SU-DHL-6 (cell line): Measurements from ENCODE around the gene CABP7.

Source experiments
- H2AFZ ChIP-seq: fragments of 200-600 bp; sonication (generic); 2 replicates; pipeline ENCODE4 v1.6.1; 2014; ENCODE audit warnings: low read depth, mild to moderate bottlenecking, moderate library complexity, mixed read lengths, antibody characterized with exemption, low read length; ENCODE audit not compliant: severe bottlenecking
- H3F3A ChIP-seq: fragments of 200-600 bp; shearing (Covaris generic); 2 replicates; pipeline ENCODE4 v1.6.0; 2016; ENCODE audit warnings: antibody characterized with exemption, mild to moderate bottlenecking; ENCODE audit not compliant: insufficient read depth
- H3K27ac ChIP-seq: fragments of 200-600 bp; sonication (generic); 2 replicates; pipeline ENCODE4 v1.5.1; 2016; ENCODE audit warnings: low read depth, mild to moderate bottlenecking, low read length, moderate library complexity, mixed read lengths
- H3K27me3 ChIP-seq: fragments of 200-600 bp; sonication (generic), shearing (Covaris generic); 2 replicates; pipeline ENCODE4 v1.6.0; 2014; ENCODE audit warnings: mild to moderate bottlenecking, low read length
- H3K36me3 ChIP-seq: fragments of 200-600 bp; sonication (generic); 2 replicates; pipeline ENCODE4 v1.6.1; 2014; ENCODE audit warnings: mild to moderate bottlenecking, low read length, mixed read lengths
- H3K4me2 ChIP-seq: fragments of 300-600, 200-600 bp; shearing (Covaris generic), sonication (generic); 2 replicates; pipeline ENCODE4 v1.6.0; 2014; ENCODE audit warnings: low read length, low read depth, mild to moderate bottlenecking; ENCODE audit not compliant: poor library complexity, severe bottlenecking
- H3K4me3 ChIP-seq: fragments of 200-600 bp; sonication (generic); 2 replicates; pipeline ENCODE4 v1.5.1; 2014; ENCODE audit warnings: antibody characterized with exemption, low read length, mild to moderate bottlenecking, mixed read lengths; ENCODE audit not compliant: insufficient read depth, poor library complexity, severe bottlenecking
- H3K79me2 ChIP-seq: fragments of 200-600 bp; sonication (generic); 2 replicates; pipeline ENCODE4 v1.6.1; 2014; ENCODE audit warnings: mild to moderate bottlenecking, low read length, moderate library complexity; ENCODE audit not compliant: insufficient read depth
- H3K9ac ChIP-seq: fragments of 200-600 bp; sonication (generic); 2 replicates; pipeline ENCODE4 v1.7.0; 2014; ENCODE audit warnings: mild to moderate bottlenecking, low read length
- H3K9me2 ChIP-seq: fragments of 200-600 bp; sonication (generic); replicated peaks from 2 replicates; pipeline ENCODE4 v1.6.1; 2014; ENCODE audit warnings: low read length; ENCODE audit not compliant: insufficient read depth
- H3K9me3 ChIP-seq: fragments of 200-600 bp; sonication (generic); 2 replicates; pipeline ENCODE4 v1.6.1; 2014; ENCODE audit warnings: low read length, mixed read lengths; ENCODE audit not compliant: insufficient read depth
- H4K20me1 ChIP-seq: fragments of 200-600 bp; sonication (generic); 2 replicates; pipeline ENCODE4 v1.6.1; 2014; ENCODE audit warnings: low read depth, mild to moderate bottlenecking, antibody characterized with exemption, low read length, moderate library complexity, mixed read lengths
- EZH2phosphoT487 ChIP-seq: fragments of 200-600 bp; sonication (generic), shearing (Covaris generic); conservative IDR thresholded peaks from 2 replicates; pipeline ENCODE4 v1.6.1; 2018; ENCODE audit warnings: mild to moderate bottlenecking, antibody characterized with exemption, low read length, moderate library complexity, mixed read lengths
- TF ChIP-seq, protein P1 (sequence below): fragments of 200-600 bp; sonication (generic); IDR thresholded peaks from one replicate; pipeline ENCODE4 v1.5.1; 2017; ENCODE audit warnings: antibody characterized with exemption, mild to moderate bottlenecking, low read length, moderate library complexity; ENCODE audit not compliant: insufficient read depth, poor library complexity, severe bottlenecking

The CABP7 gene

GRCh38 chr22:29747832-29748231, 28.0 kb downstream of the CABP7 start:
- no peak overlapping the region for H3K9ac ChIP-seq
- TF ChIP-seq EZH2phosphoT487: no peak
- TF ChIP-seq, protein P1, sequence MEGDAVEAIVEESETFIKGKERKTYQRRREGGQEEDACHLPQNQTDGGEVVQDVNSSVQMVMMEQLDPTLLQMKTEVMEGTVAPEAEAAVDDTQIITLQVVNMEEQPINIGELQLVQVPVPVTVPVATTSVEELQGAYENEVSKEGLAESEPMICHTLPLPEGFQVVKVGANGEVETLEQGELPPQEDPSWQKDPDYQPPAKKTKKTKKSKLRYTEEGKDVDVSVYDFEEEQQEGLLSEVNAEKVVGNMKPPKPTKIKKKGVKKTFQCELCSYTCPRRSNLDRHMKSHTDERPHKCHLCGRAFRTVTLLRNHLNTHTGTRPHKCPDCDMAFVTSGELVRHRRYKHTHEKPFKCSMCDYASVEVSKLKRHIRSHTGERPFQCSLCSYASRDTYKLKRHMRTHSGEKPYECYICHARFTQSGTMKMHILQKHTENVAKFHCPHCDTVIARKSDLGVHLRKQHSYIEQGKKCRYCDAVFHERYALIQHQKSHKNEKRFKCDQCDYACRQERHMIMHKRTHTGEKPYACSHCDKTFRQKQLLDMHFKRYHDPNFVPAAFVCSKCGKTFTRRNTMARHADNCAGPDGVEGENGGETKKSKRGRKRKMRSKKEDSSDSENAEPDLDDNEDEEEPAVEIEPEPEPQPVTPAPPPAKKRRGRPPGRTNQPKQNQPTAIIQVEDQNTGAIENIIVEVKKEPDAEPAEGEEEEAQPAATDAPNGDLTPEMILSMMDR: no peak

GRCh38 chr22:29748248-29748893, 28.6 kb downstream of the CABP7 start:
- no peaks in the 10 kb centered on the region for H3K36me3 ChIP-seq

More at GRCh38 chr22:29747832-29748231, 28.0 kb downstream of the CABP7 start:
- H3K4me2 ChIP-seq: no peak overlapping the region
- H3K27ac ChIP-seq: no peak overlapping the region
- no peaks in the 10 kb centered on the region for H3F3A ChIP-seq
- H3K9me2 ChIP-seq: no peaks in the 10 kb centered on the region
- no peaks in the 10 kb centered on the region for H4K20me1 ChIP-seq
- H3K79me2 ChIP-seq: no peaks in the 10 kb centered on the region
- H2AFZ ChIP-seq: no peak overlapping the region
- H3K27me3 ChIP-seq: no peaks in the 10 kb centered on the region
- H3K9me3 ChIP-seq: no peaks in the 10 kb centered on the region
- no peaks in the 10 kb centered on the region for H3K36me3 ChIP-seq
- H3K4me3 ChIP-seq: no peak overlapping the region

DNA sequence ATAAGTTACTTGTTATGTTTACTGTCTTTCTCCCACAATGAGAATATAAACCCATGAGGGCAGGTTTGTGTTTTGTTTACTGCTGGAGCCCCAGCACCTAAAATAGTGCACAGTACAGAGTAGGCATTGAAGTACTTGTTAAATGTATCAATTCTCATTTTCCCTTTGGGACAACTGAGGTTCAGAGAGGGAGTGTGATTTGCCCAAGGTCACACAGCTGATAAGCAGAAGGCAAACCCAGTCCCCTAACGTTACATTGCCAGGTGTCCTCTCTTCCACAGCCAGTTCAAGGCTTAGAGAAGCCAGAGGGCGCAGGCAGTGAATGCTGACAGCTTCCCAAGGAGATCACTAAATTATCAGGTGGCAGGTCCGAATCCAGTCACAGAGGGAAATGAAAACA, 30.2 kb downstream of the CABP7 start:
- H3K9ac ChIP-seq: no peak overlapping the region
- no peaks in the 10 kb centered on the region for H3K27me3 ChIP-seq
- H3K4me2 ChIP-seq: no peak overlapping the region
- no peaks in the 10 kb centered on the region for H3K79me2 ChIP-seq
- H3K36me3 ChIP-seq: no peaks in the 10 kb centered on the region
- H4K20me1 ChIP-seq: no peaks in the 10 kb centered on the region
- no peaks in the 10 kb centered on the region for H3F3A ChIP-seq
- no peak overlapping the region for H3K27ac ChIP-seq
- no peak for TF ChIP-seq EZH2phosphoT487
- TF ChIP-seq, protein P1: no peak
- no peak overlapping the region for H2AFZ ChIP-seq
- no peaks in the 10 kb centered on the region for H3K9me3 ChIP-seq
- no peaks in the 10 kb centered on the region for H3K9me2 ChIP-seq
- H3K4me3 ChIP-seq: no peak overlapping the region

More at GRCh38 chr22:29748248-29748893, 28.6 kb downstream of the CABP7 start:
- H3F3A ChIP-seq: no peaks in the 10 kb centered on the region
- no peaks in the 10 kb centered on the region for H3K27me3 ChIP-seq
- no peaks in the 10 kb centered on the region for H4K20me1 ChIP-seq
- no peak for TF ChIP-seq EZH2phosphoT487
- TF ChIP-seq, protein P1: no peak
- H3K4me3 ChIP-seq: no peak overlapping the region
- H3K9me3 ChIP-seq: no peaks in the 10 kb centered on the region
- no peak overlapping the region for H3K27ac ChIP-seq
- H3K9ac ChIP-seq: no peak overlapping the region
- no peak overlapping the region for H2AFZ ChIP-seq
- no peaks in the 10 kb centered on the region for H3K79me2 ChIP-seq
- H3K9me2 ChIP-seq: no peaks in the 10 kb centered on the region
- no peak overlapping the region for H3K4me2 ChIP-seq
